Measurements from ENCODE around the gene E2F4. TPM values are rescaled to one million over a fixed set of nuclear protein-coding genes. Genes with fewer than 3 reads are reported as not detected.

The E2F4 gene
- total and polyA plus RNA-seq, 9 of the 15 experiments (the other 6 are each of a cell fraction or from before 2014, with no cell fraction given), result 9.7 to 139 (median 106) TPM

DNA sequence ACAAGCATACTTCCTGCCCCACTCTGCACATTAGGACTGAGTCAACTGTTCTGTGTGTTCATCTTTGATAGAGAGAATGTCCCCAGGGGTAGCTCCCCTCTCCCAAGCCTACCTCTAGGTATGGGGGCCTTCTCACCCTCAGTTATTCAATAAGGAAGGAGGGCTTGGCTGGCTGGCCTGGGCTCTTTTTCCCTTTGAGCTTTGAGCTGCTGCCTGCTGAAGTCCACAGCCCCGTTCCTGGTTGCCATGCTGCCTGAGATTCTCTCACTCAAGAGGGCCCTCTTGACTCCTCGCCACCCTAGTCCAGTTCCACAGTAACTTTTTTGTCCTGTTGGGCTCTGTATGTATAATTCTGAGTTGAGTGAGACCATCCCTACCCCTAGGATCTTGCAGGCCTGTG is 46.2 kb upstream of the E2F4 start:
- no peak overlapping the region for H3K27ac ChIP-seq (ENCODE audit: extremely low read depth, low read depth, low read length)
- no peak overlapping the region for H2AFZ ChIP-seq (ENCODE audit: low read depth, low read length)
- H4K20me1 ChIP-seq (replicated peaks; ENCODE audit: control insufficient read depth, insufficient read depth, low read length), result no peaks in the 10 kb centered on the region
- ChIA-PET CTCF (ENCODE audit: low intra/inter-chr PET ratio) (no interaction called here), POLR2A (interaction anchor here (0.6 to 1.4 kb wide), 4 partner anchors 9 to 172 kb away, joined by 3 read pairs; no protein-coding TSS in a partner anchor)
- FAIRE-seq (no peak), DNase-seq (ENCODE audit: extremely low read depth in 1 of 4, low spot score in 3 of 4) (no peak), ATAC-seq (no peak)
- no peaks in the 10 kb centered on the region for H3K9me3 ChIP-seq (replicated peaks; ENCODE audit: control insufficient read depth, insufficient read depth, low read depth, low read length)
- BruUV-seq (replicated peaks), result no TSS peak
- H3K27me3 ChIP-seq (ENCODE audit: control insufficient read depth in 2 of 2, insufficient read depth in 2 of 2, low read length in 2 of 2), result no peaks in the 10 kb centered on the region
- no peaks in the 10 kb centered on the region for H3K9me1 ChIP-seq (ENCODE audit: control insufficient read depth, insufficient read depth, low read length)
- in situ Hi-C loops (cut with MboI) (no loop called here), intact Hi-C loops (cut with micrococcal nuclease) (no loop called here)
- H3K4me2 ChIP-seq (ENCODE audit: insufficient read depth, low read length), result no peak overlapping the region
- no peak for TF ChIP-seq NCOA4 (IDR thresholded peaks at IDR 0.05; ENCODE audit: partially characterized antibody)
- TF ChIP-seq ZHX1 (conservative IDR thresholded peaks at IDR 0.05; ENCODE audit: low read length), result no peak
- TF ChIP-seq BACH1 (tag; IDR thresholded peaks at IDR 0.05), result no peak
- TF ChIP-seq EZH2 (IDR thresholded peaks at IDR 0.05; ENCODE audit: borderline replicate concordance, low read depth, low read length), result no peak
- TF ChIP-seq E2F1 (CRISPR knock-in tag; IDR thresholded peaks at IDR 0.05), result no peak
- no peak for TF ChIP-seq KLF1 (tag; IDR thresholded peaks at IDR 0.05)
- TF ChIP-seq ESRRA (IDR thresholded peaks at IDR 0.05; ENCODE audit: borderline replicate concordance, low read depth), result no peak
- TF ChIP-seq ZNF707 (CRISPR knock-in tag; conservative IDR thresholded peaks at IDR 0.05), result no peak
- no peak for TF ChIP-seq HNRNPUL1 (IDR thresholded peaks at IDR 0.05; ENCODE audit: low read length)
- TF ChIP-seq ZNF140 (CRISPR knock-in tag; IDR thresholded peaks at IDR 0.05), result no peak
- TF ChIP-seq BRD4 (IDR thresholded peaks at IDR 0.05), result no peak
- TF ChIP-seq, protein P1, sequence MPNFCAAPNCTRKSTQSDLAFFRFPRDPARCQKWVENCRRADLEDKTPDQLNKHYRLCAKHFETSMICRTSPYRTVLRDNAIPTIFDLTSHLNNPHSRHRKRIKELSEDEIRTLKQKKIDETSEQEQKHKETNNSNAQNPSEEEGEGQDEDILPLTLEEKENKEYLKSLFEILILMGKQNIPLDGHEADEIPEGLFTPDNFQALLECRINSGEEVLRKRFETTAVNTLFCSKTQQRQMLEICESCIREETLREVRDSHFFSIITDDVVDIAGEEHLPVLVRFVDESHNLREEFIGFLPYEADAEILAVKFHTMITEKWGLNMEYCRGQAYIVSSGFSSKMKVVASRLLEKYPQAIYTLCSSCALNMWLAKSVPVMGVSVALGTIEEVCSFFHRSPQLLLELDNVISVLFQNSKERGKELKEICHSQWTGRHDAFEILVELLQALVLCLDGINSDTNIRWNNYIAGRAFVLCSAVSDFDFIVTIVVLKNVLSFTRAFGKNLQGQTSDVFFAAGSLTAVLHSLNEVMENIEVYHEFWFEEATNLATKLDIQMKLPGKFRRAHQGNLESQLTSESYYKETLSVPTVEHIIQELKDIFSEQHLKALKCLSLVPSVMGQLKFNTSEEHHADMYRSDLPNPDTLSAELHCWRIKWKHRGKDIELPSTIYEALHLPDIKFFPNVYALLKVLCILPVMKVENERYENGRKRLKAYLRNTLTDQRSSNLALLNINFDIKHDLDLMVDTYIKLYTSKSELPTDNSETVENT (CRISPR knock-in tag; IDR thresholded peaks at IDR 0.05), result no peak
- TF ChIP-seq SIN3A (IDR thresholded peaks at IDR 0.05; ENCODE audit: borderline replicate concordance in 2 of 2, control insufficient read depth in 1 of 2, low read depth in 2 of 2, low read length in 2 of 2), result no peak
- TF ChIP-seq DIDO1 (tag; IDR thresholded peaks at IDR 0.05; ENCODE audit: low read depth), result no peak
- TF ChIP-seq CC2D1A (IDR thresholded peaks at IDR 0.05), result no peak
- no peak for TF ChIP-seq OTX1 (CRISPR knock-in tag; IDR thresholded peaks at IDR 0.05)
- H3K79me2 ChIP-seq (ENCODE audit: control insufficient read depth, insufficient read depth, low read length), result no peaks in the 10 kb centered on the region
- H3K9ac ChIP-seq (ENCODE audit: insufficient read depth in 1 of 2, low read depth in 2 of 2, low read length in 2 of 2), result no peak overlapping the region; a peak in 1 of 4 replicates
- H3K4me3 ChIP-seq, result no peak overlapping the region
- peaks cover 81% of the 10 kb centered on the region for H3K36me3 ChIP-seq (ENCODE audit: control insufficient read depth, insufficient read depth, low read length)
- H3K4me1 ChIP-seq (replicated peaks in 1 of 2; ENCODE audit: control insufficient read depth in 2 of 2, insufficient read depth in 2 of 2, low read length in 2 of 2), result peaks cover 0 to 16% of the 10 kb centered on the region in 2 experiments; a peak in 2 of 5 replicates
- 92% methylated on average over 2 of the region's 2 CpGs for WGBS (ENCODE audit: insufficient coverage, low coverage, missing lambda C conversion rate)
